Endothelial cell of umbilical vein (primary cell): ENCODE measurements around the gene KIF22. TPM values are rescaled to one million over a fixed set of nuclear protein-coding genes. Genes with fewer than 3 reads are reported as not detected.
A peak's percentile ranks its signal among the peaks of the same experiment; 100 is the strongest.

Experiments used
- BruUV-seq: library from RNA; stranded (reverse); fragments of 400-500 nt; replicated peaks from 2 replicates; lab custom pipeline; 2021; lab: Mats Ljungman, UMichigan
- CTCF ChIA-PET: fragments of 300-600, 350-600 bp; sonication (Branson Sonifier 250); formaldehyde crosslinking; loops from one replicate; lab custom pipeline; 2021; ENCODE audit warnings: antibody characterized with exemption, inconsistent platforms; lab: Charles Lee
- POLR2A ChIA-PET: fragments of 300-600, 350-600 bp; sonication (Branson Sonifier 250); formaldehyde crosslinking; loops from one replicate; lab custom pipeline; 2021; ENCODE audit warnings: antibody characterized with exemption, inconsistent platforms; lab: Charles Lee
- DNase-seq: peaks from one replicate; pipeline ENCODE4 v3.0.0-alpha.2; 2011; ENCODE audit warnings: low read depth, low spot score
- FAIRE-seq: peaks from 2 replicates; lab custom pipeline; 2011; peaks lifted over from hg19 to GRCh38; lab: Jason Lieb, UNC
- H2AFZ ChIP-seq: 2 replicates; pipeline ENCODE4 v1.6.0; 2012; ENCODE audit warnings: low read depth, low read length, control low read depth, inconsistent platforms
- H3K27ac ChIP-seq: 2 replicates; pipeline ENCODE4 v1.5.1; 2011; ENCODE audit warnings: low read depth, mild to moderate bottlenecking, control low read depth, low read length, moderate library complexity; ENCODE audit not compliant: insufficient read depth
- H3K27me3 ChIP-seq, 2 experiments: 2 replicates each; pipeline versions ENCODE4 v1.6.0 to v1.6.1; 2011; ENCODE audit warnings: low read length in 2 of 2, mixed read lengths in 1 of 2; ENCODE audit not compliant: control insufficient read depth in 2 of 2, insufficient read depth in 2 of 2
- H3K36me3 ChIP-seq, 2 experiments: 2 replicates in 1 of 2; 3 replicates in 1 of 2; pipeline ENCODE4 v1.5.1; 2011; ENCODE audit warnings: low read length in 2 of 2, mild to moderate bottlenecking in 1 of 2, moderate library complexity in 1 of 2; ENCODE audit not compliant: control insufficient read depth in 2 of 2, insufficient read depth in 2 of 2; ENCODE audit errors: extremely low read depth in 1 of 2
- H3K4me1 ChIP-seq: 3 replicates; pipeline ENCODE4 v1.5.1; 2011; ENCODE audit warnings: mild to moderate bottlenecking, low read length; ENCODE audit not compliant: control insufficient read depth, insufficient read depth; ENCODE audit errors: extremely low read depth
- H3K4me2 ChIP-seq: 2 replicates; pipeline ENCODE4 v1.6.1; 2011; ENCODE audit warnings: low read length, control low read depth, mixed read lengths; ENCODE audit not compliant: insufficient read depth
- H3K4me3 ChIP-seq, 3 experiments: fragments of 200-600 bp in 1 of 3; sonication (generic), shearing (Covaris generic) in 1 of 3; replicated peaks in 1 of 3; 2 replicates each; pipeline ENCODE4 v1.5.1; 2011 to 2016; ENCODE audit warnings: control low read depth in 3 of 3, low read length in 3 of 3, mild to moderate bottlenecking in 2 of 3, inconsistent platforms in 1 of 3, low read depth in 1 of 3, moderate library complexity in 1 of 3; ENCODE audit not compliant: insufficient read depth in 1 of 3
- H3K79me2 ChIP-seq: 2 replicates; pipeline ENCODE4 v1.6.0; 2012; ENCODE audit warnings: low read length, inconsistent platforms; ENCODE audit not compliant: control insufficient read depth, insufficient read depth
- H3K9ac ChIP-seq: replicated peaks from 2 replicates; pipeline ENCODE3; 2011; ENCODE audit warnings: low read length, control low read depth; ENCODE audit not compliant: insufficient read depth; ENCODE audit errors: extremely low read depth
- H3K9me1 ChIP-seq: replicated peaks from 3 replicates; pipeline ENCODE4 v1.6.0; 2011; ENCODE audit warnings: mild to moderate bottlenecking, low read length; ENCODE audit not compliant: control insufficient read depth, insufficient read depth; ENCODE audit errors: extremely low read depth
- H3K9me3 ChIP-seq: replicated peaks from 2 replicates; pipeline ENCODE4 v1.5.1; 2012; ENCODE audit warnings: low read length, inconsistent platforms; ENCODE audit not compliant: control insufficient read depth, insufficient read depth
- H4K20me1 ChIP-seq: replicated peaks from 2 replicates; pipeline ENCODE3; 2011; ENCODE audit warnings: mild to moderate bottlenecking, low read length; ENCODE audit not compliant: control insufficient read depth, insufficient read depth; ENCODE audit errors: extremely low read depth
- CTCF ChIP-seq, 2 donors: IDR thresholded peaks; 1 replicate in 1 of 2; 2 replicates in 1 of 2; pipeline ENCODE4 v1.5.1; 2011; ENCODE audit warnings: low read length in 2 of 2, mild to moderate bottlenecking in 2 of 2, moderate library complexity in 2 of 2, control low read depth in 1 of 2, inconsistent platforms in 1 of 2, low read depth in 1 of 2; ENCODE audit not compliant: insufficient read depth in 1 of 2; ENCODE audit errors: extremely low read depth in 1 of 2
- FOS ChIP-seq: IDR thresholded peaks from 2 replicates; pipeline ENCODE4 v1.6.1; 2011; ENCODE audit warnings: mild to moderate bottlenecking, low read length, moderate library complexity, borderline replicate concordance; ENCODE audit not compliant: insufficient read depth
- GATA2 ChIP-seq: IDR thresholded peaks from 2 replicates; pipeline ENCODE4 v1.7.0; 2011; ENCODE audit warnings: low read depth, mild to moderate bottlenecking, moderate library complexity, mixed read lengths, low read length; ENCODE audit not compliant: insufficient read length, insufficient read depth
- JUN ChIP-seq: IDR thresholded peaks from 2 replicates; pipeline ENCODE4 v1.6.1; 2011; ENCODE audit warnings: borderline replicate concordance, low read depth; ENCODE audit not compliant: insufficient read length, insufficient read depth
- MAX ChIP-seq: IDR thresholded peaks from 2 replicates; pipeline ENCODE4 v1.6.1; 2011; ENCODE audit not compliant: insufficient read depth, insufficient read length
- MYC ChIP-seq: IDR thresholded peaks from one replicate; pipeline ENCODE4 v1.6.1; 2011; ENCODE audit warnings: mild to moderate bottlenecking, low read depth, low read length
- POLR2AphosphoS5 ChIP-seq: IDR thresholded peaks from 2 replicates; pipeline ENCODE4 v1.6.1; 2012; ENCODE audit warnings: low read depth, mild to moderate bottlenecking, control low read depth, low read length, moderate library complexity; ENCODE audit not compliant: insufficient read depth
- dilution Hi-C: fragments of 300-500 bp; cut with MboI; formaldehyde crosslinking; loops from one replicate; pipeline ENCODE4 v1.15.0; 2019; ENCODE audit warnings: low sequenced_read_pairs; ENCODE audit not compliant: extremely low pct_ligation_motif_present
- intact Hi-C: fragments of 100-400 bp; cut with micrococcal nuclease; formaldehyde crosslinking; loops from one replicate; pipeline ENCODE4 v1.10.0; 2022
- polyA plus RNA-seq, 4 experiments: library from polyadenylated mRNA; depleted of rRNA in 3 of 4; stranded (reverse) in 3 of 4; unstranded in 1 of 4; fragments of >200 nt; gene quantifications; 2 replicates each; pipeline versions ENCODE4 v1.2.1 to v1.2.3, GENCODE V29; 2011 to 2012; ENCODE audit warnings: missing spikeins in 1 of 4
- total RNA-seq: library from RNA; stranded (reverse); gene quantifications from 2 replicates; pipeline ENCODE4 v1.2.3, GENCODE V29; 2021

The KIF22 gene
- total and polyA plus RNA-seq, 2 donors (not counting 3 experiments of a cell fraction or from before 2014, with no cell fraction given), result 67.3 to 90.0 TPM

- peak overlapping the region; percentile 40 for H3K4me2 ChIP-seq
- no peaks in the 10 kb centered on the region for H3K9me1 ChIP-seq
- FAIRE-seq (no peak), DNase-seq (peak; percentile 65)
- no peaks in the 10 kb centered on the region for H3K27me3 ChIP-seq
- H3K27ac ChIP-seq, result peak overlapping the region; percentile 73
- ChIA-PET CTCF (interaction anchor here (0.6 to 7.0 kb wide), 8 partner anchors 9 to 125 kb away, joined by 3 to 66 read pairs (median 4); partner anchors contain the start of gene PAGR1), POLR2A (interaction anchor here (0.6 kb wide), 1 partner anchor 18 kb away, joined by 3 read pairs; no protein-coding TSS in a partner anchor)
- H3K36me3 ChIP-seq, result no peaks in the 10 kb centered on the region
- H3K9ac ChIP-seq, result no peak overlapping the region
- H4K20me1 ChIP-seq, result no peaks in the 10 kb centered on the region
- dilution Hi-C loops, result no loop called here
- no peak for TF ChIP-seq POLR2AphosphoS5
- TF ChIP-seq MAX, result no peak
- TF ChIP-seq FOS, result peak; percentile 39
- H3K4me1 ChIP-seq, result peaks cover 47% of the 10 kb centered on the region
- BruUV-seq, result no TSS peak
- intact Hi-C loops, result loop anchor here (10.0 kb wide), 1 partner anchor 79 kb away; the partner anchor contains the start of gene ASPHD1
- H3K79me2 ChIP-seq, result peaks cover 29% of the 10 kb centered on the region
- no peak overlapping the region for H3K4me3 ChIP-seq
- no peaks in the 10 kb centered on the region for H3K9me3 ChIP-seq
- H2AFZ ChIP-seq, result peak overlapping the region; percentile 7
These were observed 34.8 kb downstream of the KIF22 start for GRCh38 chr16:29825145-29826044.

- Histone ChIP-seq H3K9ac (no peak overlapping the region), H3K36me3 (peaks cover 0 to 3% of the 10 kb centered on the region in 2 experiments), H4K20me1 (no peaks in the 10 kb centered on the region), H3K4me2 (no peak overlapping the region), H3K4me1 (peaks cover 39% of the 10 kb centered on the region), H3K27me3 (no peaks in the 10 kb centered on the region), H3K9me3 (no peaks in the 10 kb centered on the region), H3K9me1 (no peaks in the 10 kb centered on the region), H2AFZ (no peak overlapping the region), H3K4me3 (no peak overlapping the region), H3K27ac (no peak overlapping the region), H3K79me2 (peaks cover 21% of the 10 kb centered on the region)
- dilution Hi-C loops, result no loop called here
- ChIA-PET CTCF (interaction anchor here (1.0 to 7.0 kb wide), 6 partner anchors 8 to 41 kb away, joined by 3 to 66 read pairs (median 12); partner anchors contain the start of gene PAGR1), POLR2A (no interaction called here)
- TF ChIP-seq CTCF (IDR thresholded peaks at IDR 0.05; ENCODE audit: extremely low read depth in 1 of 2, insufficient read depth in 1 of 2, low read depth in 1 of 2, low read length in 2 of 2) (no peak), POLR2AphosphoS5 (no peak), JUN (no peak), MAX (no peak), GATA2 (no peak), MYC (no peak), FOS (no peak)
- FAIRE-seq (no peak), DNase-seq (no peak)
- intact Hi-C loops, result loop anchor here (10.0 kb wide), 1 partner anchor 78 kb away; the partner anchor contains the start of gene ASPHD1
- no TSS peak for BruUV-seq
These were observed 35.8 kb downstream of the KIF22 start for GRCh38 chr16:29826342-29826695.
